Measurements from ENCODE around the gene PODXL2. TPM values are rescaled to one million over a fixed set of nuclear protein-coding genes. Genes with fewer than 3 reads are reported as not detected.
"Not testable (repeated sequence)": the region's sequence is repeated elsewhere in the genome, so short reads cannot be mapped to it uniquely, and the experiment has no call there.

Gene PODXL2
- total RNA-seq, 1 experiment from 2014 or later, result 84.7 TPM

DNA sequence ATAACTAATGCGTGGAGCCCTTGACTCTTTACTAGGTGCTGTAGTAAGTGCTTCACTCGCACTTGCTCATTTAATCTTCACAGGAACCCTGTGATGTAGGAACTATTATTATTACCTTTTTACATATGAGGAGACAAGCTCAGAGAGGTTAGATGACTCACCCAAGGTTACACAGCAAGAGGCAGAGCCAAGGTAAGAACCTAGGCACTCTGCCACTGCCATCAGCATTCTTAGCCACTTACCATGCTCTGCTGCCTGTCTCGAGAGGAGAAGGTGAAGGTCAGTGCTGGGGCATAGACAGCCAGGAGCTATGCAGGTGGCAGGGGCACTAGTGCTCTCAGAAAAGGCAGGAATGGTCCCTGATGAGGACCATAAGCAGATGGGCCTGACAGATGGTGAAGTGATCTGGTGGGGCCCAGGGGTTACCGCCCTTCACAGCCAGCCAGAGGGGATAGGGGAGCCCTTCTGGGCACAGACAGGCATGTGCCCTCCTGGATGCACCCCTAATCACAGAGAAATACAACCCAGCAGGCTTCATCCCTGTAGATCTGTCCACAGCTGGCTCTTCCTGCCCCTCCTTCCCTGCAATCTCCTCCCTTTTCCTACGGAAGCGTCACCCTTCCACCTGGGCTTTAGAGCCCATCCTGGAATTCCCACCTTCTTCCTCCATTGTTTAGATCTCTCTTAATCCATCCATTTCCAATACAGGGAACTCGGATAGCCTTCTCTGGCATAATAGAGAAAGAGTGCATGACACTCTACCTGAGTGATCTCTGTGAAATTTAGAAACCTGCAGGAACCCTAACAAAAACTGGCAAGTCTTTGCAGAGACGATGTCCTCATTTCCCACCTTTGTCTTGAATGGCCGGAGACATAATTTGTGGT is 70.7 kb downstream of the PODXL2 start:
- Histone ChIP-seq H3K36me3 (peaks cover 36% of the 10 kb centered on the region), H3K27me3 (no peaks in the 10 kb centered on the region), H3K4me3 (no peak overlapping the region), H3K9me3 (peaks cover 8% of the 10 kb centered on the region; the same call in 1 of the 2 replicates)
- peak; percentile 56 for DNase-seq

DNA sequence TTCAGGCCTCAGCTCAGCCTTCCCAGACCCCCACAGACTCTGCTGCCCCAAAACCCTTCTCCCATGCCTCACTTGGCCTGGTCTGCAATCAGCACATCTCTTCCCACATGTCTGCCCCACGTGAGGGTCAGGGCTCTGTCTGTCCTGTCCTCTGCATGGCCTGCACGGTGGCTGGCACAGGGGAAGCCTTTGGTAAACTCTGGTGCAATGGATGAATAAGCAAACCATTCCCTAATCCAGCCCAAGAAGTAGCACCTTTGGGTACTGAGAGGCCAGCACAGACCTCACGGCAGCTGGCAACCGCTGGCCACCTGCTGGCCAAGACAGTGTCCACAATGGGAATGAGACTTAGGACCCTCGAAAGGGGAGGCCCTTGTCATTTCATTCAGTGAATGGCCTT is 71.4 kb downstream of the PODXL2 start:
- H3K36me3 ChIP-seq, result peaks cover 44% of the 10 kb centered on the region
- H3K4me3 ChIP-seq, result no peak overlapping the region
- no peaks in the 10 kb centered on the region for H3K27me3 ChIP-seq
- peaks cover 10% of the 10 kb centered on the region; the same call in 1 of the 2 replicates for H3K9me3 ChIP-seq
- no peak for DNase-seq

GRCh38 chr3:127701280-127701911 is 72.4 kb downstream of the PODXL2 start:
- H3K36me3 ChIP-seq, result peaks cover 44% of the 10 kb centered on the region
- no peak overlapping the region for H3K4me3 ChIP-seq
- H3K9me3 ChIP-seq, result peaks cover 10% of the 10 kb centered on the region; the same call in 1 of the 2 replicates
- no peaks in the 10 kb centered on the region for H3K27me3 ChIP-seq
- no peak for DNase-seq

DNA sequence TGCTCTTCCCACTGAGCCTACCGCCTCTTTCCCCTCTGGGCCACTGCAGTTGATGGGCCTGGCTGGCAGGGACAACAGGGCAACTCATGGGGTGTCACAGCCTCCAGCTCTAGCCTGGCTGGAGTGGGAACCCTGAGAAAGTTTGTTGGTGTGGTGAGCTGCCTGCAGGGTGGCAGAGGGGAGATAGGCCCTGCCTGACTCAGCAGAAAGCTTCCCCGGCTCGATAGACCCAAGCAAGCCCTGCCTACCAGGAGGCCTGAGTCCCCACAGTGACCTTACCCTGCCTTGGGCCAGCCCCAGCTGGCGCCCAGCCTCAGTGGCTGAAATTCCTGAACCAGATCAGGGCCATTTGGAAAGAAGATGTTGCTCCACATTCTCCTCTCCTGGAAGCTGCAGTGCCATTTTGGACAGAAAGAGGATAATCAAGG is 73.2 kb downstream of the PODXL2 start:
- no peak overlapping the region for H3K4me3 ChIP-seq
- H3K36me3 ChIP-seq, result peaks cover 50% of the 10 kb centered on the region
- H3K9me3 ChIP-seq, result peaks cover 10% of the 10 kb centered on the region; the same call in 1 of the 2 replicates
- DNase-seq, result peak; percentile 92
- H3K27me3 ChIP-seq, result no peaks in the 10 kb centered on the region

DNA sequence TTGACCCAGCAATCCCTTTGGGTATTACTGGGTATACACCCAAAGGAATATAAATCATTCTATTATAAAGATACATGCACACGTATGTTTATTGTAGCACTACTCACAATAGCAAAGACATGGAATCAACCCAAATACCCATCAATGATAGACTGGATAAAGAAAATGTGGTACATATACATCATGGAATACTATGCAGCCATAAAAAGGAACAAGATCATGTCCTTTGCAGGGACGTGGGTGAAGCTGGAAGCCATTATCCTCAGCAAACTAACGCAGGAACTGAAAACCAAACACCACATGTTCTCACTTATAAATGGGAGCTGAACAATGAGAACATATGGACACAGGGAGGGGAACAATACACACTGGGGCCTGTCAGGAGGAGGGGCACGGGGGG is 75.9 kb downstream of the PODXL2 start:
- H3K27me3 ChIP-seq, DNase-seq, H3K4me3 ChIP-seq: not testable (repeated sequence)
- Histone ChIP-seq H3K36me3 (peaks cover 59% of the 10 kb centered on the region), H3K9me3 (peaks cover 10% of the 10 kb centered on the region; the same call in 1 of the 2 replicates)

- Histone ChIP-seq H3K4me3 (no peak overlapping the region), H3K9me3 (peaks cover 10% of the 10 kb centered on the region; the same call in 1 of the 2 replicates)
- DNase-seq, result no peak
Measured at GRCh38 chr3:127706312-127706711, 77.3 kb downstream of the PODXL2 start.

GRCh38 chr3:127706785-127707351 is 77.9 kb downstream of the PODXL2 start:
- peaks cover 10% of the 10 kb centered on the region; the same call in 1 of the 2 replicates for H3K9me3 ChIP-seq
- H3K4me3 ChIP-seq, result no peak overlapping the region
- no peak for DNase-seq
- H3K27me3 ChIP-seq, result no peaks in the 10 kb centered on the region
- peaks cover 65% of the 10 kb centered on the region for H3K36me3 ChIP-seq

More at GRCh38 chr3:127706312-127706711, 77.3 kb downstream of the PODXL2 start:
- Histone ChIP-seq H3K27me3 (no peaks in the 10 kb centered on the region), H3K36me3 (peaks cover 67% of the 10 kb centered on the region)

DNA sequence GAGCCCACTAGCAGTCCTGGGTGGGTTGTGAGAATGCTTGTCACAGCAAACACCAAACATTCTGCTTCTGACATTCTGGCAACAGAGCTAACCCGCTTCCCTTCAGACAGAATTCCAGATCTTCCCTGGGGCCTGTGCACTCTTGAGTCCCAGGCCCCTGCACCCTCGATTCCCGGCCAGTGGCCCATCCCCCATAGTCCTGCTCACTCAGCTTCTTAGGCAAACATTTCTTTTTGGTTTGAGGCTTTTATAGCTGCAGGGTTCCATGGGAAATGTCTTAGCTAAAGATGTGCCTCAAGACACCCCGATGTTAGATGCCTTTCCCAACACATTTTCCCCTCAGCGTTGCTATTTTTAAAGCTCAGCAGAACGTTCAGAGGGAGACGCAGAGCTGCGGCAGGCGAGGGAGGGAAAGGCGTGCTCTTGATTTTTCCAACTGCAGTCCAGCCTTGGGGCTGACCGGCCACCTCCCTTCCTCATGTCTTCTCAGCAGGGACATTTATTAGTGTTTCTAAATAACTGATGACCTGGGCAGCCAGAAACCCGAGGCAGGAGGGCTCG is 78.9 kb downstream of the PODXL2 start:
- no peak for DNase-seq
- H3K4me3 ChIP-seq, result no peak overlapping the region
- H3K27me3 ChIP-seq, result no peaks in the 10 kb centered on the region
- H3K36me3 ChIP-seq, result peaks cover 62% of the 10 kb centered on the region
- H3K9me3 ChIP-seq, result peaks cover 10% of the 10 kb centered on the region; the same call in 1 of the 2 replicates

- peaks cover 61% of the 10 kb centered on the region for H3K36me3 ChIP-seq
- peaks cover 10% of the 10 kb centered on the region; the same call in 1 of the 2 replicates for H3K9me3 ChIP-seq
- no peaks in the 10 kb centered on the region for H3K27me3 ChIP-seq
- no peak overlapping the region for H3K4me3 ChIP-seq
- no peak for DNase-seq
Measured at GRCh38 chr3:127708837-127709236, 79.9 kb downstream of the PODXL2 start.

GRCh38 chr3:127709320-127710060 is 80.5 kb downstream of the PODXL2 start:
- H3K36me3 ChIP-seq, result peaks cover 55% of the 10 kb centered on the region
- peak; percentile 36 for DNase-seq
- H3K4me3 ChIP-seq, result no peak overlapping the region
- no peaks in the 10 kb centered on the region for H3K27me3 ChIP-seq
- H3K9me3 ChIP-seq, result peaks cover 4% of the 10 kb centered on the region; the same call in 1 of the 2 replicates

GRCh38 chr3:127710155-127710941 is 81.4 kb downstream of the PODXL2 start:
- Histone ChIP-seq H3K4me3 (no peak overlapping the region), H3K36me3 (peaks cover 46% of the 10 kb centered on the region), H3K9me3 (no peaks in the 10 kb centered on the region), H3K27me3 (no peaks in the 10 kb centered on the region)
- peak; percentile 93 for DNase-seq

- Histone ChIP-seq H3K4me3 (no peak overlapping the region), H3K36me3 (peaks cover 45% of the 10 kb centered on the region), H3K9me3 (no peaks in the 10 kb centered on the region), H3K27me3 (no peaks in the 10 kb centered on the region)
- DNase-seq, result no peak
Measured at GRCh38 chr3:127711021-127711695, 82.2 kb downstream of the PODXL2 start.

- Histone ChIP-seq H3K4me3 (no peak overlapping the region), H3K36me3 (peaks cover 41% of the 10 kb centered on the region), H3K9me3 (no peaks in the 10 kb centered on the region), H3K27me3 (no peaks in the 10 kb centered on the region)
- DNase-seq, result no peak
Measured at GRCh38 chr3:127711896-127712295, 82.9 kb downstream of the PODXL2 start.

DNA sequence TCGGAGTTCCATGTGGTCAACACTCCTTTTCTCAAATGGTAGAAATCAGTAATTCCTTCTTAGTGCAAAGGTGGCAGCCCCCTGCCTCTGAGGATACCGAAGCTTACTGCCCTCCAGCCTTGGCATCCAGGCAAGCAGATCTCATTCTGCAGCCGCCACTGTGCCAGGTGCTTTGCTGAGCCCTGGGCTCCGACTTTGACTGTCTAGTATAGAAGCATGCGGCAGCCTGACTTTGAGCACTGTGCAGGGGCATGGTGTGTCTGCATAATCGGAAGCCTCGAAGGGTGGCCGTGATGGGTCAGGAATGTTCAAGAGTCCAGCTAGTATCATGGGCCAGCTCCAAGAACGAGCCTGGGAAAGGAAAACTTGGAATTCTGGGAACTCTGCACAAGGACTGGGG is 83.5 kb downstream of the PODXL2 start:
- DNase-seq, result no peak
- Histone ChIP-seq H3K9me3 (no peaks in the 10 kb centered on the region), H3K36me3 (peaks cover 37% of the 10 kb centered on the region), H3K27me3 (no peaks in the 10 kb centered on the region), H3K4me3 (no peak overlapping the region)
